HEK293T (cell line): ENCODE measurements around the gene OTOP3.

Experiments
- CTCF ChIA-PET: fragments of 350-600 bp; formaldehyde crosslinking; extraction: SDS; loops from one replicate; lab custom pipeline; 2021; ENCODE audit warnings: antibody characterized with exemption, inconsistent platforms; lab: Yijun Ruan, JAX
- POLR2A ChIA-PET: fragments of 350-600 bp; formaldehyde crosslinking; extraction: SDS; loops from one replicate; lab custom pipeline; 2020; ENCODE audit warnings: antibody characterized with exemption, inconsistent platforms; lab: Yijun Ruan, JAX
- DNase-seq: peaks from one replicate; pipeline ENCODE4 v3.0.0; 2012; ENCODE audit warnings: mixed read lengths; ENCODE audit errors: extremely low spot score
- ARNT ChIP-seq: fragments of 450-650 bp; IDR thresholded peaks from 2 replicates; pipeline ENCODE4 v1.6.1; 2017; ENCODE audit warnings: mild to moderate bottlenecking
- BHLHE40 ChIP-seq: fragments of 450-650 bp; IDR thresholded peaks from 2 replicates; pipeline ENCODE4 v1.6.1; 2016; ENCODE audit warnings: mild to moderate bottlenecking, moderate library complexity, borderline replicate concordance
- CTBP1 ChIP-seq: fragments of 450-650 bp; IDR thresholded peaks from 2 replicates; pipeline ENCODE4 v1.6.1; 2016; ENCODE audit warnings: borderline replicate concordance
- ELF4 ChIP-seq: fragments of 450-650 bp; IDR thresholded peaks from 2 replicates; pipeline ENCODE4 v1.6.1; 2017; ENCODE audit warnings: antibody characterized with exemption
- FOXA1 ChIP-seq: fragments of 450-650 bp; IDR thresholded peaks from 2 replicates; pipeline ENCODE4 v1.6.1; 2016; ENCODE audit warnings: mild to moderate bottlenecking
- FOXK2 ChIP-seq: fragments of 450-650 bp; IDR thresholded peaks from 2 replicates; pipeline ENCODE4 v1.6.1; 2016; ENCODE audit warnings: mild to moderate bottlenecking
- FOXM1 ChIP-seq: fragments of 450-650 bp; IDR thresholded peaks from 2 replicates; pipeline ENCODE4 v1.6.1; 2017; ENCODE audit warnings: mild to moderate bottlenecking, borderline replicate concordance
- HDGF ChIP-seq: fragments of 450-650 bp; IDR thresholded peaks from 2 replicates; pipeline ENCODE4 v1.6.1; 2017; ENCODE audit warnings: antibody characterized with exemption, borderline replicate concordance
- L3MBTL2 ChIP-seq: fragments of 450-650 bp; conservative IDR thresholded peaks from 2 replicates; pipeline ENCODE4 v1.6.1; 2016; ENCODE audit warnings: mild to moderate bottlenecking
- LEF1 ChIP-seq: fragments of 450-650 bp; IDR thresholded peaks from 2 replicates; pipeline ENCODE4 v1.6.1; 2017; ENCODE audit warnings: mild to moderate bottlenecking, borderline replicate concordance
- NFRKB ChIP-seq: fragments of 450-650 bp; IDR thresholded peaks from 2 replicates; pipeline ENCODE4 v1.6.1; 2016; ENCODE audit warnings: mild to moderate bottlenecking, moderate library complexity
- PKNOX1 ChIP-seq: fragments of 450-650 bp; IDR thresholded peaks from 2 replicates; pipeline ENCODE4 v1.6.1; 2016
- SP1 ChIP-seq: fragments of 450-650 bp; IDR thresholded peaks from 2 replicates; pipeline ENCODE4 v1.6.1; 2017
- SUZ12 ChIP-seq: fragments of 450-650 bp; IDR thresholded peaks from 2 replicates; pipeline ENCODE4 v1.6.1; 2016; ENCODE audit warnings: mild to moderate bottlenecking
- TARDBP ChIP-seq: fragments of 450-650 bp; IDR thresholded peaks from 2 replicates; pipeline ENCODE4 v1.6.1; 2016
- ZNF384 ChIP-seq: fragments of 450-650 bp; IDR thresholded peaks from 2 replicates; pipeline ENCODE4 v1.6.1; 2016

The OTOP3 gene

DNA sequence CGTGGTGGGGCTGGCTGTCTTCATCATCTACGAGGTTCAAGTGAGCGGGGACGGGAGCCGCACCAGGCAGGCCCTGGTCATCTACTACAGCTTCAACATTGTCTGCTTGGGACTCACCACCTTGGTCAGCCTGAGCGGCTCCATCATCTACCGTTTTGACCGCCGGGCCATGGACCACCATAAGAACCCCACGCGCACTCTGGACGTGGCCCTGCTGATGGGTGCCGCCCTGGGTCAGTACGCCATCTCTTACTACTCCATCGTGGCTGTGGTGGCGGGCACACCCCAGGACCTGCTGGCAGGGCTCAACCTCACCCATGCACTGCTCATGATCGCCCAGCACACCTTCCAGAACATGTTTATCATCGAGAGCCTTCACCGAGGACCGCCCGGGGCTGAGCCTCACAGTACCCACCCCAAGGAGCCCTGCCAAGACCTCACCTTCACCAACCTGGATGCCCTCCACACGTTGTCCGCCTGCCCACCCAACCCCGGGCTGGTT lies 5.1 kb upstream of the OTOP3 start:
- ChIA-PET POLR2A (interaction anchor here (1.4 kb wide), 1 partner anchor 30 kb away, joined by 3 read pairs; no protein-coding TSS in a partner anchor), CTCF (no interaction called here)
- no peak for DNase-seq
- no peak for TF ChIP-seq ZNF384
- no peak for TF ChIP-seq FOXK2
- TF ChIP-seq PKNOX1: no peak

DNA sequence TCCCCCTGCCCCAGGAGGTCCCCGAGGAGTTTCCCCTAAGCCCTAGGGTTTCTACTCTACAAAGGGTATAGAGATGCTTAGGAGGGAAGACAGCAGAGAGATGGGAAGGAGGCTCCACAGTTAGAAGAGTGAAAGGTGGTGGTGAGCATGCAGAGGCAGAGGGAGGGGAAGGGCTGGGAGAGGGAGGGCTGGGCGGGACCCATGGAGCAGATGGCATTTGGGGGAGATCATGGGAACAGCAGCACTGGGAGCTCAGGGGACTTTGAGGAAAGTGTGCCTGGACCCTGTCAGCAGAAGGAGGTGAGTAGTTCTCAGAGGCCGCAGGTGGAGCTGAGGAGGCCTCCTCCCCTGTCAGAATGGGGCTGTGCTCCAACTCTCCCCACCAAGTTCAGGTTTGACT lies 650 bp upstream of the OTOP3 start:
- no peak for DNase-seq
- CTCF ChIA-PET: interaction anchor here (1.1 to 1.5 kb wide), 2 partner anchors 23 to 26 kb away, joined by 3 to 7 read pairs; no protein-coding TSS in a partner anchor
- no peak for TF ChIP-seq PKNOX1
- TF ChIP-seq SP1: no peak
- no peak for TF ChIP-seq L3MBTL2
- TF ChIP-seq CTBP1: no peak
- POLR2A ChIA-PET: no interaction called here

GRCh38 chr17:74936470-74936799 lies 737 bp downstream of the OTOP3 start:
- ChIA-PET CTCF (interaction anchor here (0.6 to 0.9 kb wide), 2 partner anchors 16 to 25 kb away, joined by 4 to 5 read pairs; no protein-coding TSS in a partner anchor), POLR2A (no interaction called here)
- no peak for DNase-seq
- no peak for TF ChIP-seq SP1
- no peak for TF ChIP-seq L3MBTL2
- TF ChIP-seq PKNOX1: no peak
- no peak for TF ChIP-seq NFRKB
- TF ChIP-seq FOXA1: no peak
- no peak for TF ChIP-seq LEF1
- TF ChIP-seq ELF4: no peak
- TF ChIP-seq ZNF384: no peak
- TF ChIP-seq TARDBP: no peak
- no peak for TF ChIP-seq FOXM1
- TF ChIP-seq ARNT: no peak
- TF ChIP-seq SUZ12: no peak
- no peak for TF ChIP-seq HDGF
- no peak for TF ChIP-seq FOXK2
- no peak for TF ChIP-seq CTBP1
- no peak for TF ChIP-seq BHLHE40

DNA sequence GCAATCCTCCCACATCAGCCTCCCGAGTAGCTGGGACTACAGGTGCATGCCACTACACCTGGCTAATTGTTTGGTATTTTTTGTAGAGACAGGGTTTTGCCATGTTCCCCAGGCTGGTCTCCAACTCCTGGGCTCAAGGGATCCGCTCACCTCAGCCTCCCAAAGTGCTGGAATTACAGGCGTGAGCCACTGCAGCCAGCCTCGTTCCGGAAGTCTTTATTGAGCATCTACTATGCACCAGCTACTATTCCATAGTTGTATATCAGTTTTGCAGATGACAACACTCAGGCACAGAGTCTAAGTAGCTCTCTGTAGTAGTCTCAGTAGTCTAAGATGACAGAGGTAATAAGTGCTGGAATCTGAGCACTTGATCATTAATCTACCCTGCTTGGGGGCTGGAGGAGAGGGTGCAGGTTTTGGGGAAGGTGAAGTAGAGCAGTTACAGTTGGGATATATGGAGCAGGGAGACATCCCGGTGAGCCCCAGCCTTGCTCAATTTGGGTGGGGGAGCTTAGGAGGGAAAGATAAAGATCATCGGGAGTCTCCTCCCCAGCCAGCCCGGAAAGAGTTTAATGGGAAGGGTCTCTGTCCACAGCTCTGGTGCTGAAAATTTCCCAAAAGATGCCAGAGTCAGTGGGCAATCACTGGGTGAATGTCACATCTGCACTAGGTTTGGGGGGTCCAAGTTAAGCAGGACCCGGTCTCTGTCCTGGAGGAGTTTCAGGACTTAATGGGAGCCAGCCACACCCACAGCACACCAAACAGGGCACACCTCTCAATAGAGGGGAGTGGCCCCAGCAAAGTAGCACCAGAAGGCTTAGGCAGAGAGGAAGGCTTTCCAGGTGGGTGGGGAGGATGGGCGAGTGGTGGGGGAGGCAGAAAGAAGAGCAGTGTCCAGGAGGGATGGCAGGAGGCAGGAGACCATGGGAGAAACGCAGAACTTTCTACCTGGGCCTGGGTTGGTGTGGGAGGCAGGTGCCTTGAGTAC lies 1.7 kb downstream of the OTOP3 start:
- CTCF ChIA-PET: interaction anchor here (0.6 to 1.0 kb wide), 3 partner anchors 16 to 24 kb away, joined by 4 to 5 read pairs (median 5); no protein-coding TSS in a partner anchor
- DNase-seq: no peak
- no peak for TF ChIP-seq TARDBP
- no peak for TF ChIP-seq SP1
- no peak for TF ChIP-seq CTBP1
- TF ChIP-seq BHLHE40: no peak
- no peak for TF ChIP-seq ELF4
- no peak for TF ChIP-seq NFRKB
- no peak for TF ChIP-seq PKNOX1
- no peak for TF ChIP-seq ARNT
- no peak for TF ChIP-seq HDGF
- TF ChIP-seq LEF1: no peak
- no peak for TF ChIP-seq L3MBTL2
- TF ChIP-seq FOXA1: no peak
- TF ChIP-seq FOXM1: no peak
- no peak for TF ChIP-seq FOXK2
- no peak for TF ChIP-seq ZNF384
- TF ChIP-seq SUZ12: no peak
- POLR2A ChIA-PET: no interaction called here

GRCh38 chr17:74938194-74938950 lies 2.7 kb downstream of the OTOP3 start:
- CTCF ChIA-PET: interaction anchor here (0.6 to 0.7 kb wide), 3 partner anchors 14 to 167 kb away, joined by 3 read pairs; no protein-coding TSS in a partner anchor
- no peak for TF ChIP-seq FOXK2
- TF ChIP-seq BHLHE40: no peak
- no peak for TF ChIP-seq SP1
- TF ChIP-seq HDGF: no peak
- no peak for TF ChIP-seq ELF4
- TF ChIP-seq TARDBP: no peak
- no peak for TF ChIP-seq FOXM1
- DNase-seq: no peak
- POLR2A ChIA-PET: interaction anchor here (1.5 kb wide), 1 partner anchor 97 kb away, joined by 3 read pairs; no protein-coding TSS in a partner anchor
